ENCODE measurements around the gene S100A3. TPM values are rescaled to one million over a fixed set of nuclear protein-coding genes. Genes with fewer than 3 reads are reported as not detected.

The S100A3 gene
- total and polyA plus RNA-seq, 2 of the 8 experiments (the other 6 are each of a cell fraction or from before 2014, with no cell fraction given): 0.26 to 0.47 TPM

GRCh38 chr1:153585006-153585405 lies 35.9 kb upstream of the S100A3 start:
- 100% methylated on average over 1 of the region's 1 CpG; no CpG with 5 or more reads in 1 of the 2 experiments for WGBS, 2 experiments (ENCODE audit: extremely low coverage in 1 of 2, insufficient coverage in 1 of 2, insufficient read length in 1 of 2, insufficient replicate concordance in 2 of 2, low coverage in 1 of 2, low lambda C conversion rate in 2 of 2, missing lambda C conversion rate in 1 of 2)
- CTCF ChIA-PET (ENCODE audit: partially characterized antibody): interaction anchor here (0.7 to 1.9 kb wide), 9 partner anchors 11 to 64 kb away, joined by 3 to 7 read pairs (median 4); no protein-coding TSS in a partner anchor

More at GRCh38 chr1:153585006-153585405, 35.9 kb upstream of the S100A3 start:
- H3K4me2 ChIP-seq (ENCODE audit: insufficient read depth in 1 of 2, low read depth in 2 of 2, low read length in 2 of 2): no peak overlapping the region
- no peak overlapping the region for H2AFZ ChIP-seq (ENCODE audit: low read length)
- H3K14ac ChIP-seq (ENCODE audit: insufficient read length): no peak overlapping the region
- H4K5ac ChIP-seq (ENCODE audit: insufficient read length, low read depth, low read length): no peak overlapping the region
- no peak overlapping the region for H3K4me3 ChIP-seq (ENCODE audit: extremely low read depth in 1 of 4, insufficient read depth in 2 of 4, low read depth in 3 of 4, low read length in 4 of 4)
- DNase-seq (ENCODE audit: low read depth in 1 of 2, low spot score in 2 of 2) (no peak), FAIRE-seq (no peak)
- H3K27me3 ChIP-seq (replicated peaks in 1 of 4; ENCODE audit: control insufficient read depth in 3 of 4, extremely low read depth in 1 of 4, insufficient read depth in 3 of 4, low read length in 3 of 4): no peaks in the 10 kb centered on the region
- peaks cover 0 to 2% of the 10 kb centered on the region in 2 experiments; a peak in 1 of 4 replicates for H3K9me3 ChIP-seq (ENCODE audit: insufficient read depth in 2 of 2, low read depth in 1 of 2, low read length in 1 of 2)
- no peak overlapping the region for H3K9ac ChIP-seq (replicated peaks in 1 of 4; ENCODE audit: extremely low read depth in 1 of 4, low read depth in 3 of 4, low read length in 3 of 4)
- H4K91ac ChIP-seq (replicated peaks; ENCODE audit: insufficient read length, low read length): no peak overlapping the region
- no peak overlapping the region for H2AK5ac ChIP-seq (ENCODE audit: low read depth, low read length)
- no peak overlapping the region for H3K4ac ChIP-seq (replicated peaks; ENCODE audit: insufficient read length, low read depth, low read length)
- H2BK12ac ChIP-seq (ENCODE audit: low read depth, low read length): no peak overlapping the region
- TF ChIP-seq CBX5 (IDR thresholded peaks at IDR 0.05; ENCODE audit: low read depth, low read length) (no peak), ZNF274 (IDR thresholded peaks at IDR 0.05; ENCODE audit: borderline replicate concordance, extremely low read depth, low read length) (no peak), TBP (IDR thresholded peaks at IDR 0.05; ENCODE audit: low read depth, low read length) (no peak), CHD2 (IDR thresholded peaks at IDR 0.05; ENCODE audit: low read length) (no peak), KDM1A (IDR thresholded peaks at IDR 0.05; ENCODE audit: borderline replicate concordance, low read length) (no peak), SIX5 (IDR thresholded peaks at IDR 0.05; ENCODE audit: low read depth, low read length) (no peak), CEBPB (IDR thresholded peaks at IDR 0.05; ENCODE audit: low read depth, low read length) (no peak), MAFK (IDR thresholded peaks at IDR 0.05; ENCODE audit: low read depth, low read length) (no peak), SP1 (IDR thresholded peaks at IDR 0.05; ENCODE audit: low read depth, low read length) (no peak), SUZ12 (IDR thresholded peaks at IDR 0.05; ENCODE audit: low read length) (no peak), SP4 (IDR thresholded peaks at IDR 0.05; ENCODE audit: low read length) (no peak), RAD21 (IDR thresholded peaks at IDR 0.05 in 1 of 2, conservative IDR thresholded peaks at IDR 0.05 in 1 of 2; ENCODE audit: low read depth in 2 of 2, low read length in 2 of 2) (no peak), TAF1 (IDR thresholded peaks at IDR 0.05; ENCODE audit: low read depth, low read length) (no peak)
- H2BK15ac ChIP-seq (ENCODE audit: low read length): no peak overlapping the region
- no peak overlapping the region for H2BK120ac ChIP-seq (replicated peaks; ENCODE audit: low read depth, low read length)
- H3K23me2 ChIP-seq (ENCODE audit: low read depth, low read length): no peaks in the 10 kb centered on the region
- H3K27ac ChIP-seq (ENCODE audit: low read depth, low read length): no peak overlapping the region
- no peak overlapping the region for H2BK5ac ChIP-seq (ENCODE audit: low read depth, low read length)
- H3K4me1 ChIP-seq (replicated peaks in 1 of 4; ENCODE audit: control insufficient read depth in 3 of 4, insufficient read depth in 4 of 4, low read length in 3 of 4): no peaks in the 10 kb centered on the region
- H3K79me2 ChIP-seq (ENCODE audit: control insufficient read depth in 1 of 2, insufficient read depth in 2 of 2, low read length in 2 of 2): no peaks in the 10 kb centered on the region
- no peak overlapping the region for H3K56ac ChIP-seq (replicated peaks; ENCODE audit: insufficient read length, low read depth, low read length)
- POLR2A ChIA-PET (ENCODE audit: partially characterized antibody): interaction anchor here (0.6 to 2.7 kb wide), 4 partner anchors 33 to 50 kb away, joined by 3 to 10 read pairs (median 3); partner anchors contain the start of genes S100A13 and S100A6
- H3K79me1 ChIP-seq (ENCODE audit: low read depth, low read length): no peaks in the 10 kb centered on the region
- H2BK20ac ChIP-seq (ENCODE audit: low read length): no peak overlapping the region
- H4K8ac ChIP-seq (ENCODE audit: extremely low read depth, insufficient read depth, low read length): no peak overlapping the region
- H4K20me1 ChIP-seq (replicated peaks in 1 of 2; ENCODE audit: control insufficient read depth in 1 of 2, insufficient read depth in 2 of 2, low read length in 2 of 2): no peaks in the 10 kb centered on the region
- H3K23ac ChIP-seq (ENCODE audit: insufficient read length): no peak overlapping the region
- no peaks in the 10 kb centered on the region for H3K36me3 ChIP-seq (ENCODE audit: control insufficient read depth in 2 of 4, insufficient read depth in 4 of 4, low read length in 3 of 4)
- H3K18ac ChIP-seq (ENCODE audit: extremely low read depth, low read length): no peak overlapping the region

All from H1 (cell line).